Right cardiac atrium (tissue), 5 donors: ENCODE measurements around the gene OXGR1. TPM values are rescaled to one million over a fixed set of nuclear protein-coding genes. Genes with fewer than 3 reads are reported as not detected.
A peak's percentile ranks its signal among the peaks of the same experiment; 100 is the strongest.
"Not testable (repeated sequence)": the region's sequence is repeated elsewhere in the genome, so short reads cannot be mapped to it uniquely, and the experiment has no call there.

Experiments used
- ATAC-seq, 2 donors: fragments of 200-7000 bp; cut with Tn5 transposase; one replicate each; pipeline versions ENCODE4 v1.8.0 to v1.9.1; 2020; ENCODE audit warnings: moderate library complexity in 2 of 2, mild to moderate bottlenecking in 1 of 2
- DNase-seq, 3 donors: peaks; one replicate each; pipeline ENCODE4 v3.0.0-alpha.2; 2020
- H3K27ac ChIP-seq: one replicate; pipeline ENCODE4 v1.5.1; 2013; ENCODE audit warnings: mild to moderate bottlenecking, low read length, control low read depth, moderate library complexity
- H3K27me3 ChIP-seq: one replicate; pipeline ENCODE4 v1.6.1; 2013; ENCODE audit not compliant: control insufficient read depth, insufficient read depth
- H3K4me1 ChIP-seq: one replicate; pipeline ENCODE4 v1.6.1; 2013; ENCODE audit warnings: low read length; ENCODE audit not compliant: control insufficient read depth, insufficient read depth
- H3K4me3 ChIP-seq: one replicate; pipeline ENCODE4 v1.5.1; 2013; ENCODE audit warnings: low read length, control low read depth
- H3K9me3 ChIP-seq: one replicate; pipeline ENCODE4 v1.6.1; 2013; ENCODE audit warnings: low read length; ENCODE audit not compliant: control insufficient read depth
- WGBS: extraction: QIAGEN DNeasy Blood & Tissue Kit; methylation state at CpG from one replicate; pipeline ENCODE4 v1.1.7; 2013; 5-methylcytosine and 5-hydroxymethylcytosine counted together
- intact Hi-C, 4 donors: fragments of 100-400 bp; cut with DNase I; formaldehyde crosslinking; loops; one replicate each; pipeline versions ENCODE4 v1.11.0 to v1.14.0; 2022 to 2023
- polyA plus RNA-seq: library from polyadenylated mRNA; stranded (reverse); fragments of 200-250 nt; gene quantifications from one replicate; pipeline ENCODE4 v1.2.3, GENCODE V29; 2013
- total RNA-seq, 4 donors: library from RNA; stranded (reverse); fragmentation: NEBNext Ultra II Directional; extraction: Animal tissue kit (Norgen Biotek cat#: 25700); gene quantifications; one replicate each; pipeline ENCODE4 v1.2.1, GENCODE V29; 2021
- donor health status: healthy with polysubstance abuse.
- donor health status: DM: no; HTN: yes; CAD: no.
- donor health status: DM: no; HTN: no; CAD: no.
- donor health status: DM: no; HTN: yes; CAD: no; lungs with severe emphysema.
- donor health status: DM: yes; HTN: yes; CAD: no.

The OXGR1 gene
- total and polyA plus RNA-seq, 5 donors = 0.09 to 0.70 (median 0.33) TPM; not detected in 1

DNA sequence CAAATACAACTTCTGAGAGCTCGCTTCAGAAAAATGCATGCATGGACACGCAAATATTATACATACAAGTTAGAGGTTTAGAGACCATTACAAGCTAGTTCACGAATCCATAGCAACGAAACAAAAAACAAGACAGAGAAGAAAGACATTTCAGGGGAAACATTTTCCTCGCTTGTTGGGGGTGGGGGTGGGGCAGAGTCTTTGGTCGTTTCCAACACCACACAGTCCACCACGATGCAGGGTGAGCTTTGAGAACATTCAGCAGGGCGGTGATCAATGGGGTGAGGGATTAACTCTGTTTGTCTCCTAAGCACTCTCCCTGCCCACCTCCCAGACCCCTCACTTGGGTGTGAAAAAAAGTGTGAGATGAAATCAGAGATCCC is 651 bp downstream of the OXGR1 start:
- WGBS = 32% methylated on average over 8 of the region's 8 CpGs
- Histone ChIP-seq H3K27me3 (no peaks in the 10 kb centered on the region), H3K4me3 (peak overlapping the region; percentile 71), H3K27ac (no peak overlapping the region), H3K9me3 (no peaks in the 10 kb centered on the region), H3K4me1 (peaks cover 5% of the 10 kb centered on the region)
- no peak for DNase-seq
- ATAC-seq = peak in 1 of 2 donors; percentile 56
- intact Hi-C loops = no loop called here

DNA sequence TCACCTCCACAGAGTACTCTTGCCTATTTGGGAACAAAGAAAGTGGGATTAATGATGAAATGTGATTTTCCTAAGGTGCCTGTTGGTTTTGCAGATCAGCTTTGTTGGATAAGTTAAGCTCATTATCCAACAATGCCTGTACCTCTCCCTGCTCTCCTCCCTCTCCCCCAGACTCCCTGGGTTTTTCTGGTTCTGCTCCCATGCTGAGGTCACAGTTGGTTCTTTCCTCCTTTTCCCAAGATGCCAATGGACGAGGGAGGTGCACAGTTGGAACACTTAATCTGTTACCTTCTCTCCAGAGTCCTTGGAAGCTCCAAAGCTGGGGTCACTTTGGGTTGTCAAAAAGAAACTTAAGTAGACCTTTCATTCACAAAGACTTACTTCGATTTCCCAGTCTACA is 1.6 kb downstream of the OXGR1 start:
- 82% methylated on average over 2 of the region's 2 CpGs for WGBS
- DNase-seq (no peak), ATAC-seq (no peak)
- intact Hi-C loops = no loop called here
- no peaks in the 10 kb centered on the region for H3K9me3 ChIP-seq
- H3K27ac ChIP-seq = no peak overlapping the region
- H3K4me3 ChIP-seq = no peak overlapping the region
- H3K4me1 ChIP-seq = peaks cover 5% of the 10 kb centered on the region
- H3K27me3 ChIP-seq = no peaks in the 10 kb centered on the region

DNA sequence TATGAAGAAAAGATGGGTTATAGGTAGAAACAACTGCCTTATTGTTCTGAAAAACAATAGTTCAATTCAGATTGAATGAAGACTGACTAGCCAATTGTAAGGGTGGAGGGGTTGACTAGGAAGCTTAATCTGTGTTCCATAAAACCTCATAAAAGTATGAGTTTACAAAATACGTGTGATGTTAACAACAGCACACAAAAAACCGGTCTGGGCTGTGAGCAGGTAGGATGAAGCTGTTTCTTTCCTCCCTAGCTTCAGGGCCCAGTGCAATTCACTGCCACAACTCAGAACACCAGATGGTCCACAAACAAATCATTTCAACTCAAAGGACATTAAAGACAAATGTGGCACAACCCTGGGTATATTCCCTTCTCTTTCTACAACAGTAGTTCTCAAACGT is 3.2 kb downstream of the OXGR1 start:
- ATAC-seq = no peak
- no peaks in the 10 kb centered on the region for H3K9me3 ChIP-seq

DNA sequence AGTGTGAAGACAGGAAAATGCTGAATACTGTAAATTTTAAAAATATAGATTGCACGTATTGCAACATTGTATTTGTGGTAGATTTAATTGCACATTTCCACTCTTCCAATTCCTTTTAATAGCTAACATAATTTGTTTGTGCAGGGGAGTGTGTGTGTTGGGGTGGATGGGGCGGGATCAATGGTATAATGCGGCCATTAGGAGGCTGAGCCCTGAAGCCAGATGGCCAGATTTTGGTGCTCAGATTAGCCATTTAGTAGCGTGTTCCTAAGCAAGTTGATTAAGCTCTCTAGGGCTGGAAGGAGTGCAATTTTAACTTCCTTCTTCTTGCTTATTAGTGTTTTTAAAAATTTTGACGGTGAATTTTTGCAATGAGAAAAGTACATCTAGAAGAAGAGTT is 5.8 kb downstream of the OXGR1 start:
- Histone ChIP-seq H3K27me3 (no peaks in the 10 kb centered on the region), H3K4me3 (no peak overlapping the region), H3K9me3 (no peaks in the 10 kb centered on the region), H3K4me1 (no peaks in the 10 kb centered on the region), H3K27ac (no peak overlapping the region)
- ATAC-seq = no peak
- intact Hi-C loops = no loop called here
- 93% methylated on average over 5 of the region's 5 CpGs for WGBS
- DNase-seq = no peak

More for the DNA sequence above, 3.2 kb downstream of the OXGR1 start:
- H3K27me3 ChIP-seq = no peaks in the 10 kb centered on the region
- H3K27ac ChIP-seq = no peak overlapping the region
- no peak overlapping the region for H3K4me3 ChIP-seq
- intact Hi-C loops = no loop called here
- DNase-seq = no peak
- WGBS = 87% methylated on average over 3 of the region's 3 CpGs
- H3K4me1 ChIP-seq = peaks cover 5% of the 10 kb centered on the region

DNA sequence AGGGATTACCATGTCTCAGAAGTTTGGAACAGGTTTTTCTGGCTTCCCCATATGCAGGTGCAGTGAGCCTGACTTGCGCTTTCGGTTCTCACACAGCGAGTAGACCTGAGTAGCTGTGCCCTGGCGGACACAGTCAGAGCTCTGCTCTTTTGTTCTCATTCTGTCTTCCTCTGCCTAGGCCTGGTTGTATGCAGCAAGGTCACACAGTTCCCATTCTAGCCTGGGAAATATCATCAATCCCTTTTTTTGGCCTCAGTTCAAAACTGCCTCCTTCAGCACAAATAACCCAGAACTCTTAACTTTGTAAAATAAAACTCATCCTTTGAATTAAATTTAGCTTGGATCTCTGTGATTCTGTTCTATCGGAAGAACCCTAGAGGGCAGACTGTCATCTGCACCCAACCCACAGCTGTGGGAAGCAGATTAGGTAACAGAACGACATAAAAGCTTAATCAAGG is 10.2 kb downstream of the OXGR1 start:
- intact Hi-C loops = no loop called here
- no peaks in the 10 kb centered on the region for H3K9me3 ChIP-seq
- peak; percentile 93 to 97 for ATAC-seq
- H3K27ac ChIP-seq = no peak overlapping the region
- H3K4me3 ChIP-seq = no peak overlapping the region
- no peaks in the 10 kb centered on the region for H3K27me3 ChIP-seq
- peak in 2 of 3 donors; percentile 38 to 58 for DNase-seq
- H3K4me1 ChIP-seq = no peaks in the 10 kb centered on the region
- 30% methylated on average over 6 of the region's 6 CpGs for WGBS

DNA sequence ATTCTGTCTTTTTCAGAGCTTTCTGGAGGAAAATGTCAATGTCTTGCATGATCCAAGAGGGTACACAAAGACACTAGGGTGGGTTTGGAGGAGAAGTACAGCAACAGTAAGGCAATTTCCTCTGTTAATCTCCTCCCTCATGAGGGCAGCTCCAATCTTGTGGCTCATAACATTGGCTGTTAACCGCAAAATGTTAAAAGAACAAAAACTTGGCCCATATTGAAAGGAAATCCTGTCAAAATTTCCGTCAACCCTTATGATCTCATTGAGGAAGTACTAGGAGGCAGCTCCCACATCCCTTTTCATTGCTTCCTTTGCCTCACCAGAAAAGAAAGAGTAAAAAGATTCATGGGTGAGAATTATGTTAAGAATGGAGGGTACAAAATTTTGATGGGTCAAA is 11.6 kb downstream of the OXGR1 start:
- no peaks in the 10 kb centered on the region for H3K9me3 ChIP-seq
- intact Hi-C loops = no loop called here
- H3K4me3 ChIP-seq = no peak overlapping the region
- ATAC-seq (peak; percentile 76 to 90), DNase-seq (no peak)
- WGBS = 32% methylated on average over 2 of the region's 2 CpGs
- H3K27ac ChIP-seq = no peak overlapping the region
- no peaks in the 10 kb centered on the region for H3K4me1 ChIP-seq
- H3K27me3 ChIP-seq = no peaks in the 10 kb centered on the region

DNA sequence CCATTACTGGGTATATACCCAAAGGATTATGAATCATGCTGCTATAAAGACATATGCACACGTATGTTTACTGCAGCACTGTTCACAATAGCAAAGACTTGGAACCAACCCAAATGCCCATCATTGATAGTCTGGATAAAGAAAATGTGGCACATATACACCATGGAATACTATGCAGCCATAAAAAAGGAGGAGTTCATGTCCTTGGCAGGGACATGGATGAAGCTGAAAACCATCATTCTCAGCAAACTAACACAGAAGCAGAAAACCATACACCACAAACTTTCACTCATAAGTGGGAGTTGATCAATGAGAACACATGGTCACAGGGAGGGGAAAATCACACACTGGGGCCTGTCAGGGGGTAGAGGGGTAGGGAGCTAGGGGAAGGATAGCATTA is 14.4 kb downstream of the OXGR1 start:
- H3K4me3 ChIP-seq, H3K4me1 ChIP-seq, H3K27ac ChIP-seq, ATAC-seq, H3K27me3 ChIP-seq, intact Hi-C loops, DNase-seq, H3K9me3 ChIP-seq: not testable (repeated sequence)
- WGBS = 93% methylated on average over 1 of the region's 1 CpG

DNA sequence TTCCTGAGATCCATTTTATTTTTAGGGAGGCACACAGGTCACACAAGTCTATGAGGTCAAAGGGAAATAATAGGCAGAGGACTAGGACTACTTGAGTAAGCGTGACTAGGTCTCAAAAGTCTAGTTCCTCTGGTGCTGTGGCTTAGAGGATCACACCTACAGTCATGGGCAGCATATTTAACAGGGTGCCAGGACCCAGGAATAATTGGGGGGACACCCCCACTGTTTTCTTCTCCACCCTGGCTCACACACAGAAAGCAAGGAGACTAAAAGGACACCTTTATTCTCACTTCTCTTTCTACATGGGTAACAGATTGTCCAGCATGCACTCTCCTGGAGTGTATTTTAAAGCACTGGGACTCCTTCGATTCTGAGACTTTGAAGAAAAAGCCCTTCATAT is 26.2 kb downstream of the OXGR1 start:
- Histone ChIP-seq H3K27me3 (no peaks in the 10 kb centered on the region), H3K4me1 (no peaks in the 10 kb centered on the region), H3K9me3 (peaks cover 11% of the 10 kb centered on the region), H3K4me3 (no peak overlapping the region), H3K27ac (no peak overlapping the region)
- ATAC-seq (no peak), DNase-seq (no peak)
- WGBS = 83% methylated on average over 2 of the region's 2 CpGs
- intact Hi-C loops = no loop called here

DNA sequence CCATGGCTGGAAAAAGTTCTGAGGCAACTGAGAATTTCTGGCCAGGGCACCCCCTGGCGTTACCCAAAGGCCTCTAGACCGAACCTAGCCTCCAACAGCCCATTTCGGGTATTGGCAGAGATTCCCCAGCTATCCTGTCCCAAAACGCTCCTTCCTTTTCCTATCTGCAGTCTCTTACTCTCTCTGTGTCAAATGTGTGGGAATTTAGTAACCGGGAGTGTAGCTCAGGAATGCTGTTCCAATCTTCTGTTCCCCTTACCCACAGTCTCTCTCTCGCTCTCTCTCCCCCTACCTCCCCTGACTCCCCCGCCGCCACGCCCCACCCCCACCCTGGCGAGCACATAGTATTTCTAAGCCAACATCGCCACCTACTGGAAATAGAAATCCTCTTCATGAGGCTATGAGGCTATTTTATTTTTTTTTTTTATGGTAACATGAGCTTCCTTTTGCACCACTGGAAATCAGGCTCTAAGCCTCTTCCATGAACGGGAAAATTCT is 27.0 kb downstream of the OXGR1 start:
- 76% methylated on average over 12 of the region's 12 CpGs for WGBS
- Histone ChIP-seq H3K9me3 (peaks cover 11% of the 10 kb centered on the region), H3K4me1 (no peaks in the 10 kb centered on the region), H3K27ac (no peak overlapping the region), H3K27me3 (no peaks in the 10 kb centered on the region), H3K4me3 (no peak overlapping the region)
- ATAC-seq = no peak
- DNase-seq = no peak
- intact Hi-C loops = no loop called here

DNA sequence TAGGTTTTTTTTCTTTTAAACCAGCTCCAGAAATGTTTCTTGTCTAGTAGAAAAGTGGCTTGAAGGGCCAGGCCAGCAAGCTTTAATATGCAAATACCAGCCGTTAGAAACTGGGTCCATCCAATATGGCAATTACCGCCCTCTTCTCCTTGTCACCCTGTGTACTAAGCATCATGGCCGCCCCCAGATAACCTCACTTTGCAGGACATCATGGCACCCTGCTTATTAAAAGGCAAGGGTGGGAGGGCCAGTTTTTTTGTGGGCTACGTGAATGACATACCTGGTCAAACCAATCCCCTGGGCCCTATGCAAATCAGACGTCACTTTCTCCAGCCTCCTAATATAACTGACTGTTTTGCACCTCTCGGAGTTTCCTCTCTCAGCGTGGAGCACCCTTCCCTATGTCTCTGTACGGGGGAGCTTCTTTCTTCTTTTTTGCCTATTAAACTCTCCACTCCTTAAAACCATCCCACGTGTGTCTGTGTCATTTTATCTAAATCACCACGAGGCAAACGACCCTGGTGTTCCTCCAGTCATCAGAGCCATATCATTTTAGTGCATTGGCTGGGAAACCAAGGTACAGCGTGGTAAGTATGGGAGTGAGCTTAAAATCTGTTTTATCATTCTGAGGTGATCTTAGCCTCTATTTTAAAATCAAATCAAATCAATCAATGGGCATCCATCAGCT is 27.7 kb downstream of the OXGR1 start:
- DNase-seq (no peak), ATAC-seq (no peak)
- 93% methylated on average over 12 of the region's 12 CpGs for WGBS
- Histone ChIP-seq H3K27me3 (no peaks in the 10 kb centered on the region), H3K4me1 (no peaks in the 10 kb centered on the region), H3K4me3 (no peak overlapping the region), H3K27ac (no peak overlapping the region), H3K9me3 (peaks cover 11% of the 10 kb centered on the region)
- intact Hi-C loops = no loop called here

DNA sequence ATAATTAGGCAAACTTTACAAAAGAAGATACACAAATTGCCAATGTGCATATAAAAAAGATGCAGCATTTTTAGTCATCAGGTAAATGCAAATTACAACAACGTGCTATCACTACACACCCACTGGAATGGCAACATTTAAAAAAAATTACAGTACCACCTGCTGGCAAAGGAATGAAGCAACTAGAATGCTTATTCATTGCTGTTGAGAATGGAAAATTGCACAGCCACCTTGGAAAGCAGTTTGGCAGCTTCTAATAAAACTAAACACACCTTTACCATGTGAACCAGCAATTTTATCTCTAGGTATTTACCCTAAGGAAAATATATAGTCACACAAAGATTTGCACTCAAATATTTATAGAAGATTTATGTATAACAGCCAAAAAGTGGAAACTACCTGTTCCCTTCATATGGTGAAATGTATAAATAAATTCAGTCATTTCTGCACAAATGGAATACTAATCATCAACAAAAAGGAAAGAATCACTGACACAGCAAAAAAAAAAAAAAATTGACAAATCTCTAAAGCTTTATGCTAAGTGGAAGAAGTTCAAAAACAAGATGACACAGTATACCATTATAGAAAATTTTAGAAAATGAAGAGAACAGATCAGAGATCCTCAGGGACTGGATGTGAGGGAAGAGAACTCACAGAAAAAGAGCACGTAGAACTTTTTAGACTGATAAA is 30.3 kb downstream of the OXGR1 start:
- intact Hi-C loops = no loop called here
- Histone ChIP-seq H3K27ac (no peak overlapping the region), H3K27me3 (no peaks in the 10 kb centered on the region), H3K4me3 (no peak overlapping the region), H3K9me3 (peaks cover 10% of the 10 kb centered on the region), H3K4me1 (no peaks in the 10 kb centered on the region)
- DNase-seq (no peak), ATAC-seq (no peak)
- WGBS = 80% methylated on average over 2 of the region's 2 CpGs
